Fibroblast of mammary gland (primary cell): Measurements from ENCODE around the gene IL17RD.
"Not testable (repeated sequence)": the region's sequence is repeated elsewhere in the genome, so short reads cannot be mapped to it uniquely, and the experiment has no call there.

Source experiments
- DNase-seq: peaks from one replicate; pipeline ENCODE4 v3.0.0-alpha.2; 2010; ENCODE audit warnings: low read depth
- H3K4me3 ChIP-seq: 2 replicates; pipeline ENCODE4 v1.5.1; 2011; ENCODE audit warnings: low read depth, mild to moderate bottlenecking, low read length, moderate library complexity; ENCODE audit not compliant: control insufficient read depth
- TF ChIP-seq, protein P1 (sequence below): conservative IDR thresholded peaks from 2 replicates; pipeline ENCODE4 v1.5.1; 2011; ENCODE audit warnings: low read depth, low read length, inconsistent platforms; ENCODE audit not compliant: control insufficient read depth, insufficient read depth

Gene IL17RD

DNA sequence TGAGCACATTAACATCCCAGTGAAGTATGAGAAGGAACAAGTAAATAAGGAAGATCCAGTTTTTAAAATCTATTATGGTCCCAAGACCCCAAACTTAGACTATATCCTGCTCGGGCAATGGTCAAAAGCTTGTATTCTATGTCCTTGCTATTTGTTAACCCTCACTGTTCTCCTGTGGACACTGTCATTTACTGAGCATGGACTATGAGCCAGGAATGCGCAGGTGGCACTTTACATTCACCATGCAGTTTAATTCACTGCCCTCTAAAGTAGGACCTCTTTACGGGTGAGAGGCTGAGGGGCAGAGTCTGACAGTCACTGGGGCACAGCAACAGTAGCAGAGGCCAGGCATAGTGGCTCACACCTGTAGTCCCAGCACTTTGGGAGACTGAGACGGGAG is 76.1 kb downstream of the IL17RD start:
- TF ChIP-seq, protein P1, sequence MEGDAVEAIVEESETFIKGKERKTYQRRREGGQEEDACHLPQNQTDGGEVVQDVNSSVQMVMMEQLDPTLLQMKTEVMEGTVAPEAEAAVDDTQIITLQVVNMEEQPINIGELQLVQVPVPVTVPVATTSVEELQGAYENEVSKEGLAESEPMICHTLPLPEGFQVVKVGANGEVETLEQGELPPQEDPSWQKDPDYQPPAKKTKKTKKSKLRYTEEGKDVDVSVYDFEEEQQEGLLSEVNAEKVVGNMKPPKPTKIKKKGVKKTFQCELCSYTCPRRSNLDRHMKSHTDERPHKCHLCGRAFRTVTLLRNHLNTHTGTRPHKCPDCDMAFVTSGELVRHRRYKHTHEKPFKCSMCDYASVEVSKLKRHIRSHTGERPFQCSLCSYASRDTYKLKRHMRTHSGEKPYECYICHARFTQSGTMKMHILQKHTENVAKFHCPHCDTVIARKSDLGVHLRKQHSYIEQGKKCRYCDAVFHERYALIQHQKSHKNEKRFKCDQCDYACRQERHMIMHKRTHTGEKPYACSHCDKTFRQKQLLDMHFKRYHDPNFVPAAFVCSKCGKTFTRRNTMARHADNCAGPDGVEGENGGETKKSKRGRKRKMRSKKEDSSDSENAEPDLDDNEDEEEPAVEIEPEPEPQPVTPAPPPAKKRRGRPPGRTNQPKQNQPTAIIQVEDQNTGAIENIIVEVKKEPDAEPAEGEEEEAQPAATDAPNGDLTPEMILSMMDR, result no peak
- DNase-seq, result no peak
- H3K4me3 ChIP-seq, result no peak overlapping the region

DNA sequence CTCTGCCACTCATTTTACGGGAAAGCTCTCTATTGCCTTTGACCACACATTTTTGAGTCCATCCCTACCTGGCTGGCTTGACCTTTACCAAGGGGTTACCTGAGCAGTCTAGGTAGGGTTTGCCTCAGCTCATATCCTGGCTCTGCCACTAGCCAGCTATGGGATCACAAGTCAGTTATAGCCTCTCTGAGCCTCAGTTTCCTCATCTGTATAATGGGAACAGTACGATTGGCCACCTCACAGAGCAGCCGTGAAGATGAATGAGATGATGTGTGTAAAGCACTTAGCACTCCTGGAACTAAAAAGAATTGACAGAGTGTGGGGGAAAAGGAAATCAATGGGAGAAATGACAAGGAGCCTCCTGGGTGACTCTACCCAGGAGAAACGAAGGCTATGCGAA is 76.7 kb downstream of the IL17RD start:
- no peak for DNase-seq
- TF ChIP-seq, protein P1, result no peak
- H3K4me3 ChIP-seq, result no peak overlapping the region

DNA sequence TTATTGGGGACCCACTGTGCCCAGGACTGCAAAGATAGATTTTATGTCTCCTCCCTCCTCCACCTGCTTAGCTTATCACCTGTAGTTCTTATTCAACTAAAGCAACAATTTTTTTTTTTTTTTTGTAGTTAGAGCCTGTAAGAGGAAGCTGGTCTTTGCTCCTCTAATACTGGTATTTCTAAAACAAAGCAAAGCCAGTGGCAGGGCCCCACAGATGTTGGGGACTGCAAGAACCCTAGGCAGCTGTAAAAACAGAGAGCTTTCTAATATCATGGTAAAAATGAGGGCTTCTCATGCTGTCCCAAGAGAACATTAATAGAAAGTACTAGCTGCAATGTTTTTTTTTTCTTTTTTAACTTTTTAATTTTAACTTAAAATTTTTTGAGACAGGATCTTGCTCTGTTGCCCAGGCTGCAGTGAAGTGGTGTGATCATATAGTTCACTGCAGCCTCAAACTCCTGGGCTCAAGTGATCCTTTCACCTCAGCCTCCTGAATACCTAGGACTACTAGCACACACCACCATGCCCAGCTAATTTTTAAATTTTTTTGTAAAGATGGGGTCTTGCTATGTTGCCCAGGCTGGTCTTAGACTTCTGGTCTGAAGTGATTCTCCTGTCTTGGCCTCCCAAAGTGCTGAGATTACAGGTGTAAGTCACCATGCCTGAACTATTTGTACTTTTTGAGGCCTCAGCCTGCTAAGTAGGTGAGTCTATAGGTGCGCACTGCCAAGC is 77.6 kb downstream of the IL17RD start:
- TF ChIP-seq, protein P1, result no peak
- H3K4me3 ChIP-seq, result no peak overlapping the region
- DNase-seq, result no peak

DNA sequence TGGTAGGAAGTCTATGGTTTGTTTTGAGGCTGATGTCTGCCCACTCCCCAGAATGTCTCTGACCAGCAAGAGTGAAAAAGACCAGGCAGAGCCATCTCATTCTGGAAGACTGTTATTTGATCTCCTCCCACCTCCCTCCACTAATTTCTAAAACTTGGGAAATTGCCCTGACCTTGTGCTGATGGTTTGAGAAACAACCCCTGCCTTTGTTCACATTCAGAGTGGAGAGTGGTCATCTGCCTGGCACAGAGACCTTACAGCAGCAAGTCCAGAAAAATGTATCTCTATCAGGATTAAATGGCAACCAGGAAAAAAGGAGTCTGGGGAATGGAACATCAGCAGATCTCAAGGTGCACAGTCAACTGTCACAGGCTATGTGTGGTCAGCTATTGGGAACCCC is 79.0 kb downstream of the IL17RD start:
- TF ChIP-seq, protein P1, result no peak
- H3K4me3 ChIP-seq, result no peak overlapping the region
- DNase-seq, result no peak

DNA sequence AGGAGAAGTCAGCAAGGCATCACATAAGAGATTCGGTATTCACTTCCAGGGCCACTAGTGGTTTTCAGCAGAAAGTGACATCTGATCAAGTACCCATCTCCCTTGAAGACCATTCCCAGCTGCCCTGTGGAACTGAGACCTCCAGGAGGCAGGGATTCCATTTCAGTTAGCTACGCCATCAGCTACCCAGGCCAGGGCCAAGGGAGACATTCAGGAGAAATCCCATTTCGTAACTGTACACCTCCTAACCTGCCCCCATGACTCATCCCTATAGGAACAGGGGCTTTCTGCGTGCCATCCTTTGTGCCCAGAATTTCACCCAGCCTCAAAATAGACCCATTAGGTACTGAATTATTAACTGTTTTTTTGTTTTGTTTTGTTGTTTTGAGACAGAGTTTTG is 79.9 kb downstream of the IL17RD start:
- TF ChIP-seq, protein P1, result no peak
- no peak overlapping the region for H3K4me3 ChIP-seq
- no peak for DNase-seq

DNA sequence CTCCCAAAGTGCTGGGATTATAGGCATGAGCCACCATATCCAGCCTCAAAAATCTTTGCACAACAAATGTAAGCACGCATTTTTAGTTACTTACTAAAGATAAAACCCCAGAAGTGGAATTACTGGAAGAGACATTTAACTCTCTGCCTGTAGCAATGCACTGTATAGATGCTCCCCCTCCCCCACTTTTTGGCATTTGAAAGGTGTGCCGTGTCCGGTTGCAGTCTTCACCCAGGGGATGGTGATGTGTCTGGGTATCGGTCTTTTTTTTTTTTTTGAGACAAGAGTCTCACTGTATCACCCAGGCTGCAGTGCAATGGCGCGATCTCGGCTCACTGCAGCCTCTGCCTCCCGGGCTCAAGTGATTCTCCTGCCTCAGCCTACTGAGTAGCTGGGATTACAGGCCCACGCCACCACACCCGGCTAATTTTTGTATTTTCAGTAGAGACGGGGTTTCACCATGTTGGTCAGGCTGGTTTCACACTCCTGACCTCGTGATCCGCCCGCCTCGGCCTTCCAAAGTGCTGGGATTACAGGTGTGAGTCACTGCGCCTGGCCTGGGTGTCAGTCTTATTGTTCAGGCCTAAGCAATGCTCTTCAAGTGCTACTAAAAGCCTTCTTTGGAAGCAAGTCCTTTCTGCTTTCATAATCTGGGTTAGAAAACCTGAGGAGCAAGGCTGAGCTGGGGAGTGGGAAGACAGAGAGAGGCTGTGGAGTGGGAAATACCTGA is 81.7 kb downstream of the IL17RD start:
- not testable (repeated sequence) for H3K4me3 ChIP-seq, DNase-seq

DNA sequence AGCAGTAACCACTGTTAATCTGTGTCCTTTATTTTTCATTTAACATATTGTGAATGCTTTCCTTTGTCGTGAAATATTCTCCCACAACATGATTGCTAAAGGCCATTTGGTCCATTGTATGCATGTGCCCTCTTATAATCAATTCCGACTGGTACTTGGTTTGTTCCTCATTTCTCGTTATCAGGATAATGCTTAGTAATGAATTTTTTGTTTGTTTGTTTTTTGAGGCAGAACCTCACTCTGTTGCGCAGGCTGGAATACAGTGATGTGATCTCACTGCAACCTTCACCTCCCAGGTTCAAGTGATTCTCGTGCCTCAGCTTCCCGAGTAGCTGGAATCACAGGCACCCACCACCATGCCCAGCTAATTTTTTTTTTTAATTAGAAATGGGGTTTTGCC is 82.7 kb downstream of the IL17RD start:
- TF ChIP-seq, protein P1, result no peak
- H3K4me3 ChIP-seq, result no peak overlapping the region
- DNase-seq, result no peak
